Measurements from ENCODE around the gene MMP1.

Gene MMP1

GRCh38 chr11:102837646-102838045, 39.7 kb upstream of the MMP1 start:
- Histone ChIP-seq H3K36me3 (ENCODE audit: control insufficient read depth, insufficient read depth, low read length) (no peaks in the 10 kb centered on the region), H3K27me3 (replicated peaks; ENCODE audit: control insufficient read depth, insufficient read depth, low read length) (0 out of 2 replicates have a peak, but pooled peaks cover 1% of the 10 kb centered on the region), H3K4me3 (replicated peaks; ENCODE audit: low read depth, low read length) (no peak overlapping the region)
- no peak for DNase-seq (ENCODE audit: extremely low read depth, insufficient read length)
- TF ChIP-seq, protein P1, sequence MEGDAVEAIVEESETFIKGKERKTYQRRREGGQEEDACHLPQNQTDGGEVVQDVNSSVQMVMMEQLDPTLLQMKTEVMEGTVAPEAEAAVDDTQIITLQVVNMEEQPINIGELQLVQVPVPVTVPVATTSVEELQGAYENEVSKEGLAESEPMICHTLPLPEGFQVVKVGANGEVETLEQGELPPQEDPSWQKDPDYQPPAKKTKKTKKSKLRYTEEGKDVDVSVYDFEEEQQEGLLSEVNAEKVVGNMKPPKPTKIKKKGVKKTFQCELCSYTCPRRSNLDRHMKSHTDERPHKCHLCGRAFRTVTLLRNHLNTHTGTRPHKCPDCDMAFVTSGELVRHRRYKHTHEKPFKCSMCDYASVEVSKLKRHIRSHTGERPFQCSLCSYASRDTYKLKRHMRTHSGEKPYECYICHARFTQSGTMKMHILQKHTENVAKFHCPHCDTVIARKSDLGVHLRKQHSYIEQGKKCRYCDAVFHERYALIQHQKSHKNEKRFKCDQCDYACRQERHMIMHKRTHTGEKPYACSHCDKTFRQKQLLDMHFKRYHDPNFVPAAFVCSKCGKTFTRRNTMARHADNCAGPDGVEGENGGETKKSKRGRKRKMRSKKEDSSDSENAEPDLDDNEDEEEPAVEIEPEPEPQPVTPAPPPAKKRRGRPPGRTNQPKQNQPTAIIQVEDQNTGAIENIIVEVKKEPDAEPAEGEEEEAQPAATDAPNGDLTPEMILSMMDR (IDR thresholded peaks at IDR 0.05; ENCODE audit: insufficient read depth, low read length, poor library complexity, severe bottlenecking): no peak

- Histone ChIP-seq H3K36me3 (ENCODE audit: control insufficient read depth, insufficient read depth, low read length) (no peaks in the 10 kb centered on the region), H3K4me3 (replicated peaks; ENCODE audit: low read depth, low read length) (no peak overlapping the region), H3K27me3 (replicated peaks; ENCODE audit: control insufficient read depth, insufficient read depth, low read length) (0 out of 2 replicates have a peak, but pooled peaks cover 1% of the 10 kb centered on the region)
- DNase-seq (ENCODE audit: extremely low read depth, insufficient read length): no peak
- TF ChIP-seq, protein P1 (IDR thresholded peaks at IDR 0.05; ENCODE audit: insufficient read depth, low read length, poor library complexity, severe bottlenecking): no peak
Measured at GRCh38 chr11:102837156-102837555, 39.2 kb upstream of the MMP1 start.

DNA sequence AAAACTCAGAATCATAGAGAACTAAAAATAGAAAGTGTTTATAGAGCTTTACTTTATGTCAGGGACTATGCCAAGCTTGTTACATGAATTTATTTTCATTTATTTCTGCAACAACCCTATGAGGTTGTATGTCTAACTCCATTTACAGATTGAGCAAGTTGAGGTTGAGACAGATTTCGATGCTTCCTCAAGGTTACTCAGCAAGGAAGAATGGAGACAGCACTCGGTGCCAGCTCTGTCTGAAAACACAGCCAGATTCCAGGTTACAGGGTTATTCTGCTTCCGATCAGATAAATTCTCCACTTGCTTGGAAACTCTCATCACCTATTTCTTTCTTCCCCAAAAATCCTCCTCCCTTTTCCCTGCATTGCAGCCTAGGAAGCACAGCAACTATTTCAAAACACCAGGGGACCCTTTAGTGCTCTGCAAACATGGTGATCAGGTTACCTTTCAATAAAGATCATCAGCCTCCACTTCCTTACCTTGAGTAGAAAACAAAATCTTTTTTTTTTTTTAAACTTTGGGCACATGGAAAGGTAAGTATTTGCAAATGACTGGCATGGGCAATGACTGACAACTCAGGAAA, 38.4 kb upstream of the MMP1 start:
- no peak overlapping the region for H3K4me3 ChIP-seq (replicated peaks; ENCODE audit: low read depth, low read length)
- no peaks in the 10 kb centered on the region for H3K36me3 ChIP-seq (ENCODE audit: control insufficient read depth, insufficient read depth, low read length)
- no peak for DNase-seq (ENCODE audit: extremely low read depth, insufficient read length)
- 0 out of 2 replicates have a peak, but pooled peaks cover 1% of the 10 kb centered on the region for H3K27me3 ChIP-seq (replicated peaks; ENCODE audit: control insufficient read depth, insufficient read depth, low read length)
- TF ChIP-seq, protein P1 (IDR thresholded peaks at IDR 0.05; ENCODE audit: insufficient read depth, low read length, poor library complexity, severe bottlenecking): no peak

GRCh38 chr11:102833731-102834130, 35.8 kb upstream of the MMP1 start:
- Histone ChIP-seq H3K27me3 (replicated peaks; ENCODE audit: control insufficient read depth, insufficient read depth, low read length) (0 out of 2 replicates have a peak, but pooled peaks cover 1% of the 10 kb centered on the region), H3K36me3 (ENCODE audit: control insufficient read depth, insufficient read depth, low read length) (no peaks in the 10 kb centered on the region), H3K4me3 (replicated peaks; ENCODE audit: low read depth, low read length) (no peak overlapping the region)
- no peak for DNase-seq (ENCODE audit: extremely low read depth, insufficient read length)
- TF ChIP-seq, protein P1 (IDR thresholded peaks at IDR 0.05; ENCODE audit: insufficient read depth, low read length, poor library complexity, severe bottlenecking): no peak

DNA sequence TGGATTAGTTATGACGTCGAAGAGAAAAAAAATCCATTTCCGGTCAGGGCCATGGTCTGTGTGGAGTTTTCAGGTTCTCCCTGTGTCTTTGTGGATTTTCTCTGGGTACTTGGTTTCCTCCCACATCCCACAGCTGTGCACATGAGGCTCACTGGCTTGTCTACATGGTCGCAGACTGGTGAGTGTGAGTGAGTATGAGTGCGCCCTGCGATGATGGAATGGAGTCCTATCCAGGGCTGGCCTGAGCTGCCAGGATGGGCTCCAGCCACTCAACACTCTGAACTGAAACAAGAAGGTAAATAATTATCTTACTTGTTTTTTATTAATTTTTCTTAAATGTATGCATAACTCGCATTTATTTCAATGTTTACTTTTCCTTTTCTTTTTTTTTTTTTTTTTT, 34.7 kb upstream of the MMP1 start:
- Histone ChIP-seq H3K27me3 (replicated peaks; ENCODE audit: control insufficient read depth, insufficient read depth, low read length) (0 out of 2 replicates have a peak, but pooled peaks cover 1% of the 10 kb centered on the region), H3K36me3 (ENCODE audit: control insufficient read depth, insufficient read depth, low read length) (no peaks in the 10 kb centered on the region), H3K4me3 (replicated peaks; ENCODE audit: low read depth, low read length) (no peak overlapping the region)
- TF ChIP-seq, protein P1 (IDR thresholded peaks at IDR 0.05; ENCODE audit: insufficient read depth, low read length, poor library complexity, severe bottlenecking): no peak
- DNase-seq (ENCODE audit: extremely low read depth, insufficient read length): no peak

Measured in GM06990 (cell line).